Smooth muscle cell of the brain vasculature (primary cell): ENCODE results near the gene NUP210L.

Experiments
- DNase-seq: peaks from one replicate; pipeline ENCODE4 v3.0.0-alpha.2; 2012; ENCODE audit warnings: low read depth, low spot score

Gene NUP210L

GRCh38 chr1:153944005-153944826 is 210.7 kb downstream of the NUP210L start:
- DNase-seq, result no peak

GRCh38 chr1:153942766-153943549 is 211.9 kb downstream of the NUP210L start:
- DNase-seq, result no peak
